ENCODE measurements around the gene AUTS2.

The AUTS2 gene

GRCh38 chr7:70159121-70159520 lies 560.8 kb downstream of the AUTS2 start:
- no peak for DNase-seq

GRCh38 chr7:70165477-70166170 lies 567.3 kb downstream of the AUTS2 start:
- no peak for DNase-seq

- no peak for DNase-seq
Observed at GRCh38 chr7:70171369-70171920, 573.2 kb downstream of the AUTS2 start.

GRCh38 chr7:70177166-70177565 lies 578.9 kb downstream of the AUTS2 start:
- DNase-seq = peak in 1 of 2 experiments; percentile 18

- DNase-seq = no peak
Observed at GRCh38 chr7:70178211-70178610, 579.9 kb downstream of the AUTS2 start.

GRCh38 chr7:70178787-70179186 lies 580.5 kb downstream of the AUTS2 start:
- DNase-seq = no peak

GRCh38 chr7:70182521-70182920 lies 584.2 kb downstream of the AUTS2 start:
- no peak for DNase-seq

GRCh38 chr7:70183278-70183677 lies 585.0 kb downstream of the AUTS2 start:
- no peak for DNase-seq

GRCh38 chr7:70188901-70189650 lies 590.8 kb downstream of the AUTS2 start:
- DNase-seq = no peak

- DNase-seq = no peak
Observed at GRCh38 chr7:70189776-70190175, 591.5 kb downstream of the AUTS2 start.

GRCh38 chr7:70190281-70190680 lies 592.0 kb downstream of the AUTS2 start:
- DNase-seq = no peak

GRCh38 chr7:70193514-70193913 lies 595.2 kb downstream of the AUTS2 start:
- no peak for DNase-seq

- DNase-seq = peak; percentile 15 to 19
Observed at GRCh38 chr7:70208236-70209063, 610.2 kb downstream of the AUTS2 start.

- no peak for DNase-seq
Observed at GRCh38 chr7:70210200-70210935, 612.1 kb downstream of the AUTS2 start.

- no peak for DNase-seq
Observed at GRCh38 chr7:70210936-70211310, 612.6 kb downstream of the AUTS2 start.

- DNase-seq = no peak
Observed at GRCh38 chr7:70212281-70212680, 614.0 kb downstream of the AUTS2 start.

- DNase-seq = no peak
Observed at GRCh38 chr7:70214071-70214470, 615.8 kb downstream of the AUTS2 start.

- no peak for DNase-seq
Observed at GRCh38 chr7:70215491-70215890, 617.2 kb downstream of the AUTS2 start.

GRCh38 chr7:70217571-70217970 lies 619.3 kb downstream of the AUTS2 start:
- no peak for DNase-seq

- DNase-seq = no peak
Observed at GRCh38 chr7:70218006-70218405, 619.7 kb downstream of the AUTS2 start.

- DNase-seq = no peak
Observed at GRCh38 chr7:70219061-70219460, 620.8 kb downstream of the AUTS2 start.

- DNase-seq = no peak
Observed at GRCh38 chr7:70229242-70229641, 631.0 kb downstream of the AUTS2 start.

GRCh38 chr7:70230761-70231160 lies 632.5 kb downstream of the AUTS2 start:
- DNase-seq = no peak

Data from activated T-cell treated with anti-CD3 and anti-CD28 coated beads, Interleukin-2, amount 50 U/mL, for 48 hours (primary cell).